ENCODE data around the gene DSG4. TPM values are rescaled to one million over a fixed set of nuclear protein-coding genes. Genes with fewer than 3 reads are reported as not detected.
"Not testable (repeated sequence)": the region's sequence is repeated elsewhere in the genome, so short reads cannot be mapped to it uniquely, and the experiment has no call there.

The DSG4 gene, protein sequence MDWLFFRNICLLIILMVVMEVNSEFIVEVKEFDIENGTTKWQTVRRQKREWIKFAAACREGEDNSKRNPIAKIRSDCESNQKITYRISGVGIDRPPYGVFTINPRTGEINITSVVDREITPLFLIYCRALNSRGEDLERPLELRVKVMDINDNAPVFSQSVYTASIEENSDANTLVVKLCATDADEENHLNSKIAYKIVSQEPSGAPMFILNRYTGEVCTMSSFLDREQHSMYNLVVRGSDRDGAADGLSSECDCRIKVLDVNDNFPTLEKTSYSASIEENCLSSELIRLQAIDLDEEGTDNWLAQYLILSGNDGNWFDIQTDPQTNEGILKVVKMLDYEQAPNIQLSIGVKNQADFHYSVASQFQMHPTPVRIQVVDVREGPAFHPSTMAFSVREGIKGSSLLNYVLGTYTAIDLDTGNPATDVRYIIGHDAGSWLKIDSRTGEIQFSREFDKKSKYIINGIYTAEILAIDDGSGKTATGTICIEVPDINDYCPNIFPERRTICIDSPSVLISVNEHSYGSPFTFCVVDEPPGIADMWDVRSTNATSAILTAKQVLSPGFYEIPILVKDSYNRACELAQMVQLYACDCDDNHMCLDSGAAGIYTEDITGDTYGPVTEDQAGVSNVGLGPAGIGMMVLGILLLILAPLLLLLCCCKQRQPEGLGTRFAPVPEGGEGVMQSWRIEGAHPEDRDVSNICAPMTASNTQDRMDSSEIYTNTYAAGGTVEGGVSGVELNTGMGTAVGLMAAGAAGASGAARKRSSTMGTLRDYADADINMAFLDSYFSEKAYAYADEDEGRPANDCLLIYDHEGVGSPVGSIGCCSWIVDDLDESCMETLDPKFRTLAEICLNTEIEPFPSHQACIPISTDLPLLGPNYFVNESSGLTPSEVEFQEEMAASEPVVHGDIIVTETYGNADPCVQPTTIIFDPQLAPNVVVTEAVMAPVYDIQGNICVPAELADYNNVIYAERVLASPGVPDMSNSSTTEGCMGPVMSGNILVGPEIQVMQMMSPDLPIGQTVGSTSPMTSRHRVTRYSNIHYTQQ
- not detected for total RNA-seq

DNA sequence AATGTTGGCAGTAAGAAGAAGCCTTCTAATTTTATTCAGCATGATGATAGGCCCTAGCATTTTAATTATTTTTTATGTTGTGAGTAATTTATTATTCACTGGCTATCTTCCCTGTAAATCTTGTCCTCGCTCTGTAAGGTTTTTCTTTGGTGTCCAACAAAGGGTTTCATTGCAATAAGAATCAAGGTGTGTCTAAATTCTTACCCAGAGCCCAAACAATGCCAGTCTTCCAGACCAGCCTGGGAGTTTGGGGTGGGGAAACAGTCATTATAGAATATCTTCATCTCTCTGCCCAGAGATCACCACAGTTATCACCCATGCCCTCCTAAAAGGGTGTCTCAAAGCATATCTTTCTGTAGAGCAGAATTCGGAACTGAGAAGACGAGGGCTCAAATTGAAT is at the start of gene DSG4:
TSS of gene DSG4 (plus strand) at position 301 of the 400 bp plus-strand sequence. CDS start 135 bp downstream, outside the sequence.
- ATAC-seq (ENCODE audit: low FRiP score in 2 of 2), result no peak
- TF ChIP-seq, protein P1, sequence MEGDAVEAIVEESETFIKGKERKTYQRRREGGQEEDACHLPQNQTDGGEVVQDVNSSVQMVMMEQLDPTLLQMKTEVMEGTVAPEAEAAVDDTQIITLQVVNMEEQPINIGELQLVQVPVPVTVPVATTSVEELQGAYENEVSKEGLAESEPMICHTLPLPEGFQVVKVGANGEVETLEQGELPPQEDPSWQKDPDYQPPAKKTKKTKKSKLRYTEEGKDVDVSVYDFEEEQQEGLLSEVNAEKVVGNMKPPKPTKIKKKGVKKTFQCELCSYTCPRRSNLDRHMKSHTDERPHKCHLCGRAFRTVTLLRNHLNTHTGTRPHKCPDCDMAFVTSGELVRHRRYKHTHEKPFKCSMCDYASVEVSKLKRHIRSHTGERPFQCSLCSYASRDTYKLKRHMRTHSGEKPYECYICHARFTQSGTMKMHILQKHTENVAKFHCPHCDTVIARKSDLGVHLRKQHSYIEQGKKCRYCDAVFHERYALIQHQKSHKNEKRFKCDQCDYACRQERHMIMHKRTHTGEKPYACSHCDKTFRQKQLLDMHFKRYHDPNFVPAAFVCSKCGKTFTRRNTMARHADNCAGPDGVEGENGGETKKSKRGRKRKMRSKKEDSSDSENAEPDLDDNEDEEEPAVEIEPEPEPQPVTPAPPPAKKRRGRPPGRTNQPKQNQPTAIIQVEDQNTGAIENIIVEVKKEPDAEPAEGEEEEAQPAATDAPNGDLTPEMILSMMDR (IDR thresholded peaks at IDR 0.05), result no peak
- no peak for TF ChIP-seq POLR2AphosphoS5 (IDR thresholded peaks at IDR 0.05)

GRCh38 chr18:31329787-31330438 is 46.7 kb upstream of the DSG4 start:
- ATAC-seq (ENCODE audit: low FRiP score in 2 of 2) (no peak), DNase-seq (no peak)
- H3K9me3 ChIP-seq, result no peaks in the 10 kb centered on the region

More for the DNA sequence above, at the start of gene DSG4:
- 89 to 92% methylated on average over 3 of the region's 3 CpGs for WGBS, 2 donors
- Histone ChIP-seq H3K4me1 (no peaks in the 10 kb centered on the region), H3K4me3 (no peak within 1 kb of the TSS), H3K27ac (no peak within 1 kb of the TSS), H3K27me3 (no peaks in the 10 kb centered on the region), H3K9me3 (no peaks in the 10 kb centered on the region), H3K36me3 (no peaks in the 10 kb centered on the region)
- no peak for DNase-seq

GRCh38 chr18:31343454-31343853 is 33.1 kb upstream of the DSG4 start:
- 88 to 91% methylated on average over 4 of the region's 4 CpGs for WGBS, 2 donors
- TF ChIP-seq EP300 (IDR thresholded peaks at IDR 0.05) (no peak), POLR2AphosphoS5 (IDR thresholded peaks at IDR 0.05) (no peak), POLR2A (IDR thresholded peaks at IDR 0.05) (no peak)
- TF ChIP-seq, protein P1 (IDR thresholded peaks at IDR 0.05), result no peak
- no peaks in the 10 kb centered on the region for H3K4me1 ChIP-seq
- H3K27ac ChIP-seq, result no peak overlapping the region
- H3K36me3 ChIP-seq, result no peaks in the 10 kb centered on the region
- DNase-seq (no peak), ATAC-seq (ENCODE audit: low FRiP score in 2 of 2) (no peak)
- no peaks in the 10 kb centered on the region for H3K9me3 ChIP-seq
- no peaks in the 10 kb centered on the region for H3K27me3 ChIP-seq
- no peak overlapping the region for H3K4me3 ChIP-seq

More at GRCh38 chr18:31329787-31330438, 46.7 kb upstream of the DSG4 start:
- TF ChIP-seq, protein P1 (IDR thresholded peaks at IDR 0.05), result no peak
- TF ChIP-seq EP300 (IDR thresholded peaks at IDR 0.05), result no peak
- TF ChIP-seq POLR2AphosphoS5 (IDR thresholded peaks at IDR 0.05), result no peak
- no peak for TF ChIP-seq POLR2A (IDR thresholded peaks at IDR 0.05)
- Histone ChIP-seq H3K4me1 (no peaks in the 10 kb centered on the region), H3K27me3 (no peaks in the 10 kb centered on the region), H3K4me3 (no peak overlapping the region), H3K27ac (no peak overlapping the region), H3K36me3 (no peaks in the 10 kb centered on the region)
- WGBS, 2 donors, result 75 to 77% methylated on average over 7 of the region's 7 CpGs

GRCh38 chr18:31353336-31353735 is 23.2 kb upstream of the DSG4 start:
- not testable (repeated sequence) for H3K36me3 ChIP-seq; H3K9me3 ChIP-seq; H3K4me1 ChIP-seq; H3K27me3 ChIP-seq; H3K27ac ChIP-seq; ATAC-seq (ENCODE audit: low FRiP score in 2 of 2); H3K4me3 ChIP-seq
- peak in 1 of 2 donors; percentile 24 for DNase-seq
- WGBS, 2 donors, result 51 to 64% methylated on average over 3 to 5 of the region's 17 CpGs

- WGBS, 2 donors, result 93 to 96% methylated on average over 7 to 8 of the region's 8 CpGs
- ATAC-seq (ENCODE audit: low FRiP score in 2 of 2) (peak in 1 of 2 donors; percentile 53), DNase-seq (peak in 1 of 2 donors; percentile 5)
- Histone ChIP-seq H3K36me3 (no peaks in the 10 kb centered on the region), H3K4me1 (no peaks in the 10 kb centered on the region), H3K9me3 (no peaks in the 10 kb centered on the region), H3K27me3 (no peaks in the 10 kb centered on the region), H3K4me3 (no peak overlapping the region), H3K27ac (no peak overlapping the region)
- TF ChIP-seq, protein P1 (IDR thresholded peaks at IDR 0.05), result no peak
- TF ChIP-seq POLR2AphosphoS5 (IDR thresholded peaks at IDR 0.05), result no peak
Measured at GRCh38 chr18:31354990-31355389, 21.6 kb upstream of the DSG4 start.

All from upper lobe of left lung (tissue), 6 donors.